Transverse colon (tissue), 3 donors: Measurements from ENCODE around the gene CRB1.

ENCODE experiments used
- EP300 ChIP-seq: sonication (generic); formaldehyde crosslinking; IDR thresholded peaks from one replicate; pipeline ENCODE4 v1.6.1; 2017; ENCODE audit warnings: antibody characterized with exemption, low read depth
- POLR2A ChIP-seq: fragments of 450-650 bp; IDR thresholded peaks from one replicate; pipeline ENCODE4 v1.6.1; 2016; ENCODE audit warnings: antibody characterized with exemption, mild to moderate bottlenecking, moderate library complexity
- TF ChIP-seq, protein P1 (sequence below), 5 experiments: fragments of 200-600 bp in 3 of 5; fragments of 450-650 bp in 2 of 5; sonication (generic) in 3 of 5; IDR thresholded peaks; 1 replicate in 2 of 5; 2 replicates in 3 of 5; pipeline ENCODE4 v1.5.1; 2016 to 2017; ENCODE audit warnings: antibody characterized with exemption in 5 of 5, inconsistent platforms in 3 of 5, mild to moderate bottlenecking in 2 of 5, moderate library complexity in 1 of 5

DNA sequence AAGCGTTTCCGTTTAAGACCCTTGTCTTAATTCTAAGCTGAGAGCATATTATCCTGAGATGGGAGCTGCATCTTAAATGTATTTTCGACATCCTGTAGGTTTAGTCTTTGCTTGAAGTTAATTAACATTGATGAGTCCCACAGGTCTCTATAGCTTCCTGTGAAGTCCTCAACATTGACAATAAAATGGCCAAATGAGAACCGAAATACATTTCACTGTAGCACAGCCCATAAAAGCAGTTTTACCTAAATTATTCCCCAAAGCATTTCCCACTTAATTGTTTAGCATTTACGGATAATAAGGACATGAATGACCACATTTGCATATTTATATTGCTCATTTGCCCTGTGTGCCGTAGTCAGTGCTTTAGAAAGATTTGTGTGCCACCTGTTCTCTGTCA is 116.4 kb downstream of the CRB1 start:
- TF ChIP-seq EP300 (no peak), POLR2A (no peak)
- TF ChIP-seq, protein P1, sequence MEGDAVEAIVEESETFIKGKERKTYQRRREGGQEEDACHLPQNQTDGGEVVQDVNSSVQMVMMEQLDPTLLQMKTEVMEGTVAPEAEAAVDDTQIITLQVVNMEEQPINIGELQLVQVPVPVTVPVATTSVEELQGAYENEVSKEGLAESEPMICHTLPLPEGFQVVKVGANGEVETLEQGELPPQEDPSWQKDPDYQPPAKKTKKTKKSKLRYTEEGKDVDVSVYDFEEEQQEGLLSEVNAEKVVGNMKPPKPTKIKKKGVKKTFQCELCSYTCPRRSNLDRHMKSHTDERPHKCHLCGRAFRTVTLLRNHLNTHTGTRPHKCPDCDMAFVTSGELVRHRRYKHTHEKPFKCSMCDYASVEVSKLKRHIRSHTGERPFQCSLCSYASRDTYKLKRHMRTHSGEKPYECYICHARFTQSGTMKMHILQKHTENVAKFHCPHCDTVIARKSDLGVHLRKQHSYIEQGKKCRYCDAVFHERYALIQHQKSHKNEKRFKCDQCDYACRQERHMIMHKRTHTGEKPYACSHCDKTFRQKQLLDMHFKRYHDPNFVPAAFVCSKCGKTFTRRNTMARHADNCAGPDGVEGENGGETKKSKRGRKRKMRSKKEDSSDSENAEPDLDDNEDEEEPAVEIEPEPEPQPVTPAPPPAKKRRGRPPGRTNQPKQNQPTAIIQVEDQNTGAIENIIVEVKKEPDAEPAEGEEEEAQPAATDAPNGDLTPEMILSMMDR (IDR thresholded peaks at IDR 0.05): no peak
